ENCODE results near the gene FRRS1.

- TF ChIP-seq, protein P1, sequence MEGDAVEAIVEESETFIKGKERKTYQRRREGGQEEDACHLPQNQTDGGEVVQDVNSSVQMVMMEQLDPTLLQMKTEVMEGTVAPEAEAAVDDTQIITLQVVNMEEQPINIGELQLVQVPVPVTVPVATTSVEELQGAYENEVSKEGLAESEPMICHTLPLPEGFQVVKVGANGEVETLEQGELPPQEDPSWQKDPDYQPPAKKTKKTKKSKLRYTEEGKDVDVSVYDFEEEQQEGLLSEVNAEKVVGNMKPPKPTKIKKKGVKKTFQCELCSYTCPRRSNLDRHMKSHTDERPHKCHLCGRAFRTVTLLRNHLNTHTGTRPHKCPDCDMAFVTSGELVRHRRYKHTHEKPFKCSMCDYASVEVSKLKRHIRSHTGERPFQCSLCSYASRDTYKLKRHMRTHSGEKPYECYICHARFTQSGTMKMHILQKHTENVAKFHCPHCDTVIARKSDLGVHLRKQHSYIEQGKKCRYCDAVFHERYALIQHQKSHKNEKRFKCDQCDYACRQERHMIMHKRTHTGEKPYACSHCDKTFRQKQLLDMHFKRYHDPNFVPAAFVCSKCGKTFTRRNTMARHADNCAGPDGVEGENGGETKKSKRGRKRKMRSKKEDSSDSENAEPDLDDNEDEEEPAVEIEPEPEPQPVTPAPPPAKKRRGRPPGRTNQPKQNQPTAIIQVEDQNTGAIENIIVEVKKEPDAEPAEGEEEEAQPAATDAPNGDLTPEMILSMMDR (IDR thresholded peaks at IDR 0.05) = peak in 5 of 6 experiments; percentile 27 to 50 (median 38)
- TF ChIP-seq POLR2A (IDR thresholded peaks at IDR 0.05) = no peak
Observed at GRCh38 chr1:99728494-99729235, 37.8 kb downstream of the FRRS1 start.

Measured in Peyer's patch (tissue), 4 donors.